Large intestine (tissue), 3 donors: ENCODE measurements around the gene DRG2. TPM values are rescaled to one million over a fixed set of nuclear protein-coding genes. Genes with fewer than 3 reads are reported as not detected.

Experiments used
- DNase-seq, 2 donors: peaks; one replicate each; pipeline versions ENCODE4 v3.0.0 to v3.0.0-alpha.2; 2013
- H3K27ac ChIP-seq: one replicate; pipeline ENCODE4 v1.5.1; 2013; ENCODE audit warnings: low read length
- H3K27me3 ChIP-seq: 2 replicates; pipeline ENCODE4 v1.6.1; 2013; ENCODE audit warnings: low read length; ENCODE audit not compliant: control insufficient read depth, insufficient read depth
- H3K36me3 ChIP-seq: 2 replicates; pipeline ENCODE4 v1.6.1; 2013; ENCODE audit warnings: low read length; ENCODE audit not compliant: control insufficient read depth, insufficient read depth
- H3K4me1 ChIP-seq: one replicate; pipeline ENCODE4 v1.6.1; 2013; ENCODE audit warnings: low read length; ENCODE audit not compliant: control insufficient read depth, insufficient read depth
- H3K4me3 ChIP-seq: one replicate; pipeline ENCODE4 v1.5.1; 2013; ENCODE audit warnings: low read length
- H3K9me3 ChIP-seq: one replicate; pipeline ENCODE4 v1.6.1; 2013; ENCODE audit warnings: mild to moderate bottlenecking, low read depth, low read length, moderate library complexity; ENCODE audit not compliant: control insufficient read depth
- WGBS: methylation state at CpG from one replicate; pipeline ENCODE4 v1.1.5; 2013; ENCODE audit warnings: low lambda C conversion rate; ENCODE audit not compliant: insufficient coverage; 5-methylcytosine and 5-hydroxymethylcytosine counted together
- polyA plus RNA-seq: library from polyadenylated mRNA; unstranded; fragments of 120-200 nt; gene quantifications from one replicate; pipeline ENCODE4 v1.2.1, GENCODE V29; 2013

DRG2 gene
- polyA plus RNA-seq, 1 donor, result 38.1 TPM

DNA sequence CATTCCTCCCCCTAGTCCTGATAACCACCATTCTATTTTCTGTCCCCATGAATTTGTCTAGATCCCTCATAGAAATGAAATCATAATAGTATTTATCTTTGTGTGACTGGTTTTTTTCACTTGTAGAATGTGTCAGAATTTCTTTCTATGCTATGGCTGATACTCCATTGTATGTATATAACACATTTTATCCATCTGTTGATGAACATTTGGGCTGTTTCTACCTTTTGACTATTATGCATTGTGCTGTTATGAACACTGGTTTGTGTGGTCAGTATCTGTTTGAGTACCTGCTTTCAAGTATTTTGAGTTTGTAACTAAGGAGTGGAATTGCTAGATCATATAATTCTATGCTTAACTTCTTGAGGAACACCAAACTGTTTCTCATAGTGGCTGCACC lies 16.0 kb upstream of the DRG2 start:
- H3K27me3 ChIP-seq, result no peaks in the 10 kb centered on the region
- peaks cover 7% of the 10 kb centered on the region for H3K36me3 ChIP-seq
- no peak overlapping the region for H3K4me3 ChIP-seq
- H3K4me1 ChIP-seq, result no peaks in the 10 kb centered on the region
- no peak overlapping the region for H3K27ac ChIP-seq
- H3K9me3 ChIP-seq, result no peaks in the 10 kb centered on the region
- DNase-seq, result no peak

DNA sequence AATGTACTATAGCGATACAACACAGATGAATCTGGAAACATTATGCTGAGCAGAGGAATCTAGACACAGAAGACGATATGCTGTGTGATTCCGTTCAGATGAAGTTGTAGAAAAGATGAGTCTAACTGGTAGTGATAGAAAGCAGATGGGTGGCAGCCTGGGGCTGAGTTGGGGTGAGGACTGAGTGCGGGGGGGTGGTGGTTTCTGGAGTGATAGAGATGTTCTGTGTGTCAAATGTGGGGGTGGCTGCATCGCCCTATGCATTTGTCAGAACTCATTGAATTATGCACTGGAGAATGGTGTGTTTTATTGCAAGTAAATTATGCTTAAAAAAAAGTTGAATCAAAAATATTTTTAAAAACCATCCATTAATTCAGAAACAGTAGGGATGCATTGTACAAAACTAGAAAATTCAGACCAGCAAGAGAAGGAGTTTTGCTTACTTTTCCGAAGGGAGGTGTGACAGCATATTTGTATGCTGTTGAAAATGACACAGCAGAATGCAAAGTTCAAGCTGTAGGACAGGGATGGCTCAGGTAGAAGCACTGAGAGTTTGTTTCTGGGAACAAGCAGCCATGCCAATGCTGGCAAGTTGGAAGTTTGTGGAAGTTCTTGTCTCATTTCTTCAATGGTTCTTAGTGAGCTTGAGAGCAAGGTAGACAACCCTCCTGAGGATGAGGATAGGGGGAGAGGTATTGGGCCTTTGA lies 13.0 kb upstream of the DRG2 start:
- no peak overlapping the region for H3K27ac ChIP-seq
- no peak for DNase-seq
- H3K4me1 ChIP-seq, result no peaks in the 10 kb centered on the region
- H3K4me3 ChIP-seq, result no peak overlapping the region
- no peaks in the 10 kb centered on the region for H3K36me3 ChIP-seq
- peaks cover 3% of the 10 kb centered on the region for H3K27me3 ChIP-seq
- WGBS, result 100% methylated on average over 3 of the region's 6 CpGs
- H3K9me3 ChIP-seq, result no peaks in the 10 kb centered on the region

DNA sequence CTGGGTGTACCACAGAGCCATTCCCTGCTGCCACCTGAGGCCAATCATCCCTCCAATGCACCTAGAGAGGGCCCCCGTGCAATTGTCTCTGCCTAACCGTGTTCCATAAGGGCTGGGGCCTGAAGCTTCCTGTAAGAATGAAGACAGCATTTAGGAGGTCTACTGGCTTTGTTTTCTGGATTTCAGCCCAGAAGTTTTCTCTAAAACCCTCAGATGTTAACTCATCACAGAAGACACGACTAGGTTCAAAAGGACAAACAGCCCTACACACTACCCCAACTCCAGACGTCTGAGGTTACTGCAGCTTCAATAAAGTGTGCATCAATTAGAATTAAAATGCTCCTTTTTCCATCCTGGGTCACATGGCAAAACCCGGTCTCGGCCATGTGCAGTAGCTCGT lies 10.8 kb upstream of the DRG2 start:
- no peaks in the 10 kb centered on the region for H3K9me3 ChIP-seq
- H3K4me1 ChIP-seq, result no peaks in the 10 kb centered on the region
- no peaks in the 10 kb centered on the region for H3K36me3 ChIP-seq
- H3K27me3 ChIP-seq, result peaks cover 3% of the 10 kb centered on the region
- WGBS, result 80% methylated on average over 1 of the region's 7 CpGs
- DNase-seq, result no peak
- H3K4me3 ChIP-seq, result no peak overlapping the region
- no peak overlapping the region for H3K27ac ChIP-seq

DNA sequence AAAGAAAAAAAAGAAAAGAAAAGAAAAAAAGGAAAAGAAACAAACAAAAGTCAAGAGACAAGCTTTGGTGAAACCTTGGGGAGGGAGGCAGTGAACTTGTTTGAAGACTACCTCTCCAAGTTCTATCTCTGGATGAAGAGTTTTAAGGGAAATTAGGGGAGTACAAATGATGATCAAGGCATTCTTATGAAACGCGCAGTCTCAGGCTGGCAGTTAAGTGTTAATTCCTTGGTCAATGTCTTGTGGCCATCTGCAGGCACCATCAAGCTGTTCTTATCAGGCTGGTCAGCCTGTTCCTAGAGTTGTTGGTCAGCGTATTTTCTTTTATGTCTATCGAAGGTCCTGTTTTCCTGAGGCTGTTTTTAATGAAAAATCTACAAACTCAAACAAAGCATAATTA lies 8.2 kb upstream of the DRG2 start:
- Histone ChIP-seq H3K4me1 (no peaks in the 10 kb centered on the region), H3K27me3 (peaks cover 3% of the 10 kb centered on the region), H3K27ac (no peak overlapping the region), H3K9me3 (no peaks in the 10 kb centered on the region), H3K4me3 (no peak overlapping the region), H3K36me3 (no peaks in the 10 kb centered on the region)
- WGBS, result 40% methylated on average over 1 of the region's 4 CpGs
- no peak for DNase-seq

DNA sequence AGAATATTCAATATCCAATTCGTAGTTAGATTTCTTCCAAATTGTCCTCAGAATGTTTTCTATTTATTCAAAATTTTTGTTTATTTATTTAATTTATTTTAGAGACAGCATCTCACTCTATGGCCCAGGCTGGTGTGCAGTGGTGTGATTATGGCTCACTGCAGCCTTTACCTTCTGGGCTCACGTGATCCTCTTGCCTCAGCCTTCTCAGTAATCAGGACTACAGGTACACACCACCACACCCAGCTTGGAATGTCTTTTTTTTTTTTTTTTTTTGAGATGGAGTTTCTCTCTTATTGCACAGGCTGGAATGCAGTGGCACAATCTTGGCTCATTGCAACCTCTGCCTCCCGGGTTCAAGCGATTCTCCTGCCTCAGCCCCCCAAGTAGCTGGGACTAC lies 3.5 kb upstream of the DRG2 start:
- Histone ChIP-seq H3K4me3 (no peak overlapping the region), H3K4me1 (no peaks in the 10 kb centered on the region), H3K36me3 (no peaks in the 10 kb centered on the region), H3K9me3 (peaks cover 3% of the 10 kb centered on the region), H3K27me3 (peaks cover 1% of the 10 kb centered on the region), H3K27ac (no peak overlapping the region)
- WGBS, result 80% methylated on average over 1 of the region's 4 CpGs
- DNase-seq, result peak; percentile 50 to 65

DNA sequence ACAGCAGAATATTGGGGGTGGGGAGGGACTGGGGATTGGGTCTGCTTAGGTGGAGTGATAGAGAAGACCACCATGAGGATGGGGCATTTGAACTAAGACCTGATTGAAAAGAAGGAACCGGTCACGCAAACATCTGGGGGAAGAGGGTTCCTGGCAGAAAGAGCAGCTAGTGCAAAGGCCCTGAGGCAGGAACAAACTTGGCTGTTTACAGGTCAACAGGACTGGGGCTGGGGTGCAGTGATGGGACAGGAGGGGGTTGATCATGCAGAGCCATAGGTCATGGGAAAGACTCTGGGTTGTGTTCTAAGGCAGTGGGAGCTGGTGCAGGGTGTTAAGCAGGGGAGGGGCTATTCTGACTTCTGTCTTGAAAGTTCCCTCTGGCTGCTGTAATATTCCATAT lies 1.9 kb downstream of the DRG2 start:
- Histone ChIP-seq H3K27ac (no peak overlapping the region), H3K4me3 (no peak overlapping the region)
- WGBS, result no CpG with 5 or more reads among the region's 2 CpGs

DNA sequence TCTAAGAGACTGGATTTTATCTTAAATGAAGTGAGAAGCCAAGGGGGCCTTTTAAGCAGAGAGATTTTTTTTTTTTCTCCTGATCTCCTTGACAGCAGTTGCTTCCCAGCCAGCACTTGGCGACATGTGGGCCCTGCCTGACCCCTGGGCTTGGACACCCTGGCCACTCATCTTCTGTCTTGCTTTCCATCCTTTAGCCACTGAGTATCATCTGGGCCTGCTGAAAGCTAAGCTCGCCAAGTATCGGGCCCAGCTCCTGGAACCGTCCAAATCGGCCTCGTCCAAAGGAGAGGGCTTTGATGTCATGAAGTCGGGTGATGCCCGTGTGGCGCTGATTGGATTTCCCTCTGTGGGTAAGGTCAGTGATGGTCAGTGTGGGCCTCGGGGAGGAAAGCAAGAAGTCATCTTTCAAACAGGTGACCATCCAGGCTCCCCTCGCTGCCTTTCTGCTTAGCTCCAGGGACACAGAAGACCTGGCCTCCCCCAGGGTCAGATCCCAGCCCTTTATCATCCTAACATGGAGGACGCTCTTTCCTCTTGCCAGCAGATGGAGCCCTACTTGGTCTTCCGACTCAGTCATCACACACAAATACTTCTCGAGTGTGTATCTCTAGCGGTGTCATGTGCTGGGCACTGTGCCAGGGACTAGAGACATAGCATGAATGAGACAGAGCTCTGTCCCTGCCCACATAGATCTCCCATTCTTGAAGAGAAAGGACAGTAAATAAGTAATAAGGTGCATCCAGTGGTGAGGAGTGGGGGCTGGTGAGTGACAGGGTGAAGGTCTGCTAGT lies 6.1 kb downstream of the DRG2 start:
- H3K36me3 ChIP-seq, result peaks cover 48% of the 10 kb centered on the region
- WGBS, result no CpG with 5 or more reads among the region's 15 CpGs
- peak; percentile 19 to 33 for DNase-seq
- no peaks in the 10 kb centered on the region for H3K27me3 ChIP-seq
- no peak overlapping the region for H3K27ac ChIP-seq
- no peaks in the 10 kb centered on the region for H3K4me1 ChIP-seq
- no peaks in the 10 kb centered on the region for H3K9me3 ChIP-seq
- no peak overlapping the region for H3K4me3 ChIP-seq

More for the DNA sequence above, 1.9 kb downstream of the DRG2 start:
- no peaks in the 10 kb centered on the region for H3K27me3 ChIP-seq
- no peaks in the 10 kb centered on the region for H3K4me1 ChIP-seq
- H3K36me3 ChIP-seq, result peaks cover 19% of the 10 kb centered on the region
- peaks cover 3% of the 10 kb centered on the region for H3K9me3 ChIP-seq
- no peak for DNase-seq

DNA sequence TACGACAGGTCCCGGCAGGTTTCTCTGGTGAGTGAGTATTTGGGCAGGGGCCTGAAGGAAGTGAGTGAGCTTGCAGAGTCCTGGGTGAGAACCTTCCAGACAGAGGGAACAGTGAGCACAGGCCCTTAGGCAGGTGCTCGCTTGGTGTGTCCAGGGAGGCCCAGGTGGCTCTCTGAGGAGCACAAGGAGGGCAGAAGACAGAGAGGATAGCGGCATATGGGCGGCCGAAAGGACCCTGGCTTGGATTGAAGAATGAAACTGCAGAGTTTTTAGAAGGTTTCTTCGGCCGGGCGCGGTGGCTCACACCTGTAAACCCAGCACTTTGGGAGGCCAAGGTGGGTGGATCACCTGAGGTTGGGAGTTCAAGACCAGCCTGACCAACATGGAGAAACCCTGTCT lies 6.7 kb downstream of the DRG2 start:
- H3K9me3 ChIP-seq, result no peaks in the 10 kb centered on the region
- no peaks in the 10 kb centered on the region for H3K27me3 ChIP-seq
- no peaks in the 10 kb centered on the region for H3K4me1 ChIP-seq
- no peak for DNase-seq
- no peak overlapping the region for H3K27ac ChIP-seq
- H3K36me3 ChIP-seq, result peaks cover 54% of the 10 kb centered on the region
- WGBS, result 100% methylated on average over 3 of the region's 10 CpGs
- H3K4me3 ChIP-seq, result no peak overlapping the region

DNA sequence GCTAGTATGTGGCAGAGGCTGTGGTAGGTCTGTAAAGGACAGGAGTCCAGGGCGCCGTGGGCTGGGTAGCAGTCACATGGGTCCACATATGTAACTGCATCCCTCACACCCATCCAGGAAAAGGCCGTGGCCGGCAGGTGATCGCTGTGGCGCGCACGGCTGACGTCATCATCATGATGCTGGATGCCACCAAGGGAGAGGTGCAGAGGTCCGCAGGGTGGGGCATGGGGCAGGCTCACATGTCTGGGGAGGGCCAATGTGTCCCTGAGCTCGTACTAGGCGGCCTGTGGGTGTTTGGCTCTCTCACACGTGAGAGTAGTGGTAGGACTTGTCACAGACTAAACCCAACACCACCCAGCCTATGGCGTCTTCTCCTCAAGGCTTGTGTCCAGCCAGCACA lies 11.8 kb downstream of the DRG2 start:
- H3K4me3 ChIP-seq, result no peak overlapping the region
- no peaks in the 10 kb centered on the region for H3K27me3 ChIP-seq
- H3K27ac ChIP-seq, result no peak overlapping the region
- peaks cover 77% of the 10 kb centered on the region for H3K36me3 ChIP-seq
- DNase-seq, result no peak
- H3K9me3 ChIP-seq, result no peaks in the 10 kb centered on the region
- H3K4me1 ChIP-seq, result no peaks in the 10 kb centered on the region
- WGBS, result no CpG with 5 or more reads among the region's 14 CpGs

DNA sequence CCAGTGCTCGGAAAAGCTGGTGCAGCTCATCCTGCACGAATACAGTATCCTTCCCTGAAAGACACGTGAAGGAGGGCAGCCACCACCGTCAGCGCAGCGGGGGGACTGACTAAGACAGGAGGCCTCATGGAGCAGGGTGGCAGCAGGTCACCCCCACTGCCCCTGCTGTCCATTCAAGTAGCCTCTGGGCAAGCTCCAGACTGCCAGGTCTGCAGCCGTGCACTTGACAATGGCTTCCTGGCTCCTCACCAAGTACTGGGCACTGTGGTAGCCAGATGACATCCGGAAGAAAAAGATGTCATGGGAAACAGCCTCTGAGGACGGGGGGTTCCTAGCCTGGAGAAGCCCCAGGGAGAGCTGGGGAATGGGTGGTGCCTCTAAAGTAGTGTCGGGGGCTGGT lies 12.9 kb downstream of the DRG2 start:
- no CpG with 5 or more reads among the region's 10 CpGs for WGBS
- Histone ChIP-seq H3K27me3 (no peaks in the 10 kb centered on the region), H3K4me3 (no peak overlapping the region), H3K9me3 (no peaks in the 10 kb centered on the region), H3K36me3 (peaks cover 87% of the 10 kb centered on the region), H3K27ac (no peak overlapping the region), H3K4me1 (no peaks in the 10 kb centered on the region)
- DNase-seq, result no peak

DNA sequence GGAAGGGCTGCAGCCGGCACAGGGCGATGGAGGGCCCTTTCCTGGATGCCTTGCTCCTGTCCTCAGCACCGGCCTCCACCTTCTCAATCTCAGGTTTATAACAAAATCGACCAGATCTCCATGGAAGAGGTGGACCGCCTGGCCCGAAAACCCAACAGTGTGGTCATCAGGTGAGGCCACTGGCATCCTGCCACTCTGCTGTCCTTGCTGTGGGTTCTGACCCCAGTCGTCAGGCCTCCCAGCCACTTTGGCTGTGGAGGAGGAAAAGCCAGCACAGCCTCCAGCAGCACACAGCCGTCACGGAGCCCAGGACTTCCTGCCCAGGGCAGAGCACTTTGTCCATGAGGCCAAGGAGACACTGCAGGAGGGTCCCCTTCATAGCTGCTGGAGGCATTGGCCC lies 14.1 kb downstream of the DRG2 start:
- H3K4me3 ChIP-seq, result no peak overlapping the region
- H3K36me3 ChIP-seq, result peaks cover 90% of the 10 kb centered on the region
- H3K4me1 ChIP-seq, result no peaks in the 10 kb centered on the region
- DNase-seq, result no peak
- H3K27ac ChIP-seq, result no peak overlapping the region
- no peaks in the 10 kb centered on the region for H3K27me3 ChIP-seq
- H3K9me3 ChIP-seq, result no peaks in the 10 kb centered on the region
- no CpG with 5 or more reads among the region's 9 CpGs for WGBS
